GM13976 (cell line): Measurements from ENCODE around the gene PLPP3.
A peak's percentile ranks its signal among the peaks of the same experiment; 100 is the strongest.
"Not testable (repeated sequence)": the region's sequence is repeated elsewhere in the genome, so short reads cannot be mapped to it uniquely, and the experiment has no call there.

Experiments
- DNase-seq: peaks from one replicate; pipeline ENCODE4 v3.0.0; 2012; ENCODE audit warnings: low spot score
- in situ Hi-C: fragments of 300-500 bp; cut with MboI; formaldehyde crosslinking; loops from one replicate; pipeline ENCODE4 v1.12.0; 2022; ENCODE audit warnings: low sequenced_read_pairs, mixed read lengths, inconsistent platforms; ENCODE audit not compliant: unreplicated experiment
- TF ChIP-seq, protein P1 (sequence below): IDR thresholded peaks from 2 replicates; pipeline ENCODE4 v1.5.1; 2012; ENCODE audit warnings: borderline replicate concordance, mild to moderate bottlenecking; ENCODE audit not compliant: insufficient read depth; ENCODE audit errors: extremely low read depth, missing control alignments, control extremely low read depth

Gene PLPP3

DNA sequence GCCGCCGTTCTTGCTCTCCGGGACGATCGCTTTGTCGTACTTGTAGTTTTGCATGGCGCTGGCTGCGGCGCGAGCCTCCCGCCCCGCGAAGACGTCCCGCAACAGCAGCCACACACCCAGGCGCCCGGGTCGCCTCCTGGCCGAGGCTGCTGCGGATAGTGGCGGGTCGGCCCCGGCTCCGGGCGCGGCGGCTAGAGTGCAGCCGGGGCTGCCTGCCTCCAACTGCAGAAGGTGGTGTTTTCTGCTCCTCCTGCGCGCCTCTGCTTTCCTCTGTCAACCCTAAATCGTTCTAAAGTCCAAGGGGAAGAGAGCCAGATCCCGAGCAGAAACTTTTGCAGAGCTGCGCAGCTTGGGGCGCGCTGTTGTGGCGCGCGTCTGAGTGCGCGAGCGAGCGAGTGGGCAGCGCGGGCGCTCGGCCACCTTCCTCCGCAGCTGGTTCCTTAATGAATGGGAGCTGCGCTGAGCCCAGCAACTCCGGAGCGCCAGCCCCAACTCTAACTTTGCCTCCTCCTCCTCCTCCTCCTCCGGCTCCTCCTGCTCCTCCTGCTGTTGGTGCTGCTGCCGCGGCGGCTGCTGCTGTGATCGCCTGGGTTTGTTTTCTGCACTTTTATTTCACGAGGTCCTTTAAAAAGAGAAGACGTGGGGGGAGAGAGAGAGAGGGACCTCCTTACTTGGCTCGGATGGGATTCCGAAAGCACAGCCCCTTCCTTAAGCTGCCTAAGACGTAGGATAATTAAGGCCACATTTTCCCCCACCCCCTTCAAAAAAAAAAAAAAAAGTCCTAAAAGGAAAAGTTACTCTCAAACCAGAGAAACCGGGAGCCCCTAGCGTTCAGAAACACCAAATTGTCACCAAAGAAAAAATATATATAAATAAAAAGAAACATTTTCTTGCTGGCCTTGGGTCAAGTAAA is at the start of gene PLPP3:
Gene PLPP3 (minus strand): TSS at position 601 of the 913 bp plus-strand sequence. CDS start 547 bp downstream, at position 54.
- in situ Hi-C loops = loop anchor here (25.0 kb wide), 3 partner anchors 1092 to 1292 kb away; no protein-coding TSS in a partner anchor
- TF ChIP-seq, protein P1, sequence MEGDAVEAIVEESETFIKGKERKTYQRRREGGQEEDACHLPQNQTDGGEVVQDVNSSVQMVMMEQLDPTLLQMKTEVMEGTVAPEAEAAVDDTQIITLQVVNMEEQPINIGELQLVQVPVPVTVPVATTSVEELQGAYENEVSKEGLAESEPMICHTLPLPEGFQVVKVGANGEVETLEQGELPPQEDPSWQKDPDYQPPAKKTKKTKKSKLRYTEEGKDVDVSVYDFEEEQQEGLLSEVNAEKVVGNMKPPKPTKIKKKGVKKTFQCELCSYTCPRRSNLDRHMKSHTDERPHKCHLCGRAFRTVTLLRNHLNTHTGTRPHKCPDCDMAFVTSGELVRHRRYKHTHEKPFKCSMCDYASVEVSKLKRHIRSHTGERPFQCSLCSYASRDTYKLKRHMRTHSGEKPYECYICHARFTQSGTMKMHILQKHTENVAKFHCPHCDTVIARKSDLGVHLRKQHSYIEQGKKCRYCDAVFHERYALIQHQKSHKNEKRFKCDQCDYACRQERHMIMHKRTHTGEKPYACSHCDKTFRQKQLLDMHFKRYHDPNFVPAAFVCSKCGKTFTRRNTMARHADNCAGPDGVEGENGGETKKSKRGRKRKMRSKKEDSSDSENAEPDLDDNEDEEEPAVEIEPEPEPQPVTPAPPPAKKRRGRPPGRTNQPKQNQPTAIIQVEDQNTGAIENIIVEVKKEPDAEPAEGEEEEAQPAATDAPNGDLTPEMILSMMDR = no peak

GRCh38 chr1:56627636-56628039 is 48.3 kb upstream of the PLPP3 start:
- DNase-seq = no peak
- in situ Hi-C loops = no loop called here
- TF ChIP-seq, protein P1 = no peak

More for the DNA sequence above, at the start of gene PLPP3:
- DNase-seq = peak; percentile 59

DNA sequence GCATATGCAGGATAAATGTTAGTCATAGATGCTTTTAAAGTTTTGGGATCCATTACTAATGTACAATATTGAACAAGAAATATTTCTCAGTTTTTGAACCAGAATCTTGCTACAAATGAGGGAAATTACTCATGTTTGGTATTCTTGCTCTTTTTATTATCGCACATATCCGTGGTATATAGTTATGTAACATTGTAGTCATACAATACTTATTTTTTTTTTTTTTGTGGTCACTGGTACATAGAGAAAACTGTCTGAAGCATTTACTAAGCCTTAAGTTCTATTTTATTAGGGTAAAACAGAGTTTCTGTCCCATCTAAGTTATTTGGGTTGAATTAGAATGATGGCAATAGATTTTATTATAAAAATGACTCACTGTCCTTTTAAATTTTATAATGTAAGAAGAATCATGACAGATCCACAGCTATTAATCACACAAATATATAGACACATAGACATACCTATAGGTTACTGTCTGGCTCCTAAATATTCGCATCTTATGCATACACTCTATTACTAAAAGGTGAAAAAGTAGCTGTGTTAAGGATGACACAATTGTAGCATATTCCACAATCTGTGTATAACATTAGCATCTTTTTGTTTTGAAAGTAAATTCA is 47.8 kb upstream of the PLPP3 start:
- TF ChIP-seq, protein P1 = no peak
- in situ Hi-C loops = no loop called here
- no peak for DNase-seq

DNA sequence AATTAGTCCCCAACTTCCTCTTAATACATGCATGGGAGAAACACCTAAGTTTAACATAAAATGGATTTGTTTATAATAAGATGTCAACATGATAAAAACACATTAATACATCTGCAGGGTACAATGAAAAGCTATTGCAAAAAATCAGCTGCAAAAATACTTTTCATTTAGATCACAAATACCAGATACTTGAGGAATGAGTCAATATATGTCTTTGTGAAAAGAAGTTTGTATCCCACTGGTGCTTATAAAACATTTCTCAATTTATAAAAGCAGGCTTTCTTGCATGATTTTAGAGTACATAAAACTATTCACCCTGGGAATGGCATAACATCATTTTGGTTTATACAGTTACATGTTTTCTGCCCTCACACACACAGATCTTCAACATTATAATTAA is 47.2 kb upstream of the PLPP3 start:
- in situ Hi-C loops = no loop called here
- TF ChIP-seq, protein P1 = no peak
- DNase-seq = no peak

- TF ChIP-seq, protein P1 = no peak
- in situ Hi-C loops = no loop called here
- DNase-seq = no peak
Measured at GRCh38 chr1:56625819-56626440, 46.6 kb upstream of the PLPP3 start.

DNA sequence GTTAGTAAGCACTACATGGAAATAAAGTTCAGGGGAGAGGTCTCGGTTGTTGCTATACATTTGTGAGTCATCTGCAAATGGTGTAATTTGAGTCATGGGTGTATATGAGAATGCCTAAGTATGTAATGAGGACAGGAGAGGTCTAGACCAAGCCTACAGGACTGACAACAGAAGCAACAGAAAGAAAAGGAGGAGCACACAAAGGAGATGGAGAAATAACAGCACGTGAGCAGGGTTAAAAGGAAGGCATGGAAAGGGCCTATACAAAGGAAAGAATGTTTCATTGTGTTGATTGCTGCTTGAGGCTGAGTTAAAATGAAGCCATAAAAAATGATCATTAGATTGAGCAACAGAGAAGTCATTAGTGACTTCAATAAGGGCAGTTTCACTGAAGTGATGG is 37.8 kb upstream of the PLPP3 start:
- in situ Hi-C loops = no loop called here
- TF ChIP-seq, protein P1 = no peak
- no peak for DNase-seq

GRCh38 chr1:56610770-56611169 is 31.4 kb upstream of the PLPP3 start:
- DNase-seq, in situ Hi-C loops: not testable (repeated sequence)

DNA sequence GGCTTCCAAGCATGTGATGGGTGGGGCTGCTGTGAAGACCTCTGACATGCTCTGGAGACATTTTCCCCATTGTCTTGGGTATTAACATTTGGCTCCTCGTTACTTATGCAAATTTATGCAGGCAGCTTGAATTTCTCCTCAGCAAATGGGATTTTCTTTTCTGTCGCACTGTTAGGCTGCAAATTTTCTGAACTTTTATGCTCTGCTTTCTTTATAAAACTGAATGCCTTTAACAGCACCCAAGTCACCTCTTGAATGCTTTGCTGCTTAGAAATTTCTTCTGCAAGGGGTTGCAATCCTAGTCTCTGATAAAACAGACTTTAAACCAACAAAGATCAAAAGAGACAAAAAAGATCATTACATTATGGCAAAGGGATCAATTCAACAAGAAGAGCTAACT is 30.7 kb upstream of the PLPP3 start:
- in situ Hi-C loops, DNase-seq: not testable (repeated sequence)

DNA sequence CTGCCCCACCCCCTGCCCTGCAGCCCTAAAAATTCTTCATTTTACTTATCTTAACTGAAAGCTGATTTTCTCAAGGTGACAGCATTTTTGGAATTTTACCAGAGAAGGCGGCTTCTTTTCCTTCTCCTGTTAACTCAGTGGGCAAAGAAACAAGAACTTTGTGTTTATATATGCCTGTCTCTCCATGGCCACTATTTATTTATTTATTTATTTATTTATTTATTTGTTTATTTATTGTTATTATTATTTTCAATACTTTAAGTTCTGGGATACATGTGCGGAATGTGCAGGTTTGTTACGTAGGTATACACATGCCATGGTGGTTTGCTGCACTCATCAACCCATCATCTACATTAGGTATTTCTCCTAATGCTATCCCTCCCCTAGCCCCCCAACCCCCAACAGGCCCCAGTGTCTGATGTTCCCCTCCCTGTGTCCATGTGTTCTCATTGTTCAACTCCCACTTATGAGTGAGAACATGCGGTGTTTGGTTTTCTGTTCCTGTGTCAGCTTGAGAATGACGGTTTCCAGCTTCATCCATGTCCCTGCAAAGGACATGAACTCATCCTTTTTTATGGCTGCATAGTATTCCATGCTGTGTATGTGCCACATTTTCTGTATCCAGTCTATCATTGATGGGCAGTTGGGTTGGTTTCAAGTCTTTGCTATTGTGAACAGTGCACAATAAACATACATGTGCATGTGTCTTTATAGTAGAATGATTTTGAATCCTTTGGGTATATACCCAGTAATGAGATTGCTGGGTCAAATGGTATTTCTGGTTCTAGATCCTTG is 16.2 kb upstream of the PLPP3 start:
- not testable (repeated sequence) for DNase-seq
- in situ Hi-C loops = loop anchor here (25.0 kb wide), 3 partner anchors 1108 to 1308 kb away; no protein-coding TSS in a partner anchor
